H1 (cell line): Measurements from ENCODE around the gene RASEF. TPM values are rescaled to one million over a fixed set of nuclear protein-coding genes. Genes with fewer than 3 reads are reported as not detected.

ENCODE experiments used
- CTCF ChIA-PET: fragments of 300-600 bp; sonication (Branson Sonifier 250); formaldehyde crosslinking; loops from one replicate; lab custom pipeline; 2021; ENCODE audit not compliant: partially characterized antibody; lab: Charles Lee
- POLR2A ChIA-PET: fragments of 300-600 bp; sonication (Branson Sonifier 250); formaldehyde crosslinking; loops from one replicate; lab custom pipeline; 2021; ENCODE audit warnings: inconsistent platforms; ENCODE audit not compliant: partially characterized antibody; lab: Charles Lee
- DNase-seq, 2 experiments: peaks; one replicate each; pipeline versions ENCODE4 v3.0.0 to v3.0.0-alpha.2; 2010 to 2022; ENCODE audit warnings: low spot score in 2 of 2, low read depth in 1 of 2, mixed read lengths in 1 of 2
- FAIRE-seq: peaks from 2 replicates; lab custom pipeline; 2011; peaks lifted over from hg19 to GRCh38; lab: Jason Lieb, UNC
- H2AFZ ChIP-seq: 2 replicates; pipeline ENCODE4 v1.8.1; 2012; ENCODE audit warnings: low read length, inconsistent platforms
- H2AK5ac ChIP-seq: 2 replicates; pipeline ENCODE4 v1.6.1; 2013; ENCODE audit warnings: low read depth, low read length
- H2BK120ac ChIP-seq: replicated peaks from 2 replicates; pipeline ENCODE3; 2013; ENCODE audit warnings: low read depth, low read length, inconsistent platforms
- H2BK12ac ChIP-seq: 2 replicates; pipeline ENCODE4 v1.6.1; 2013; ENCODE audit warnings: low read depth, low read length
- H2BK15ac ChIP-seq: 2 replicates; pipeline ENCODE4 v1.6.1; 2013; ENCODE audit warnings: low read length
- H2BK20ac ChIP-seq: 2 replicates; pipeline ENCODE4 v1.6.1; 2013; ENCODE audit warnings: low read length
- H2BK5ac ChIP-seq: 2 replicates; pipeline ENCODE4 v1.6.1; 2013; ENCODE audit warnings: low read depth, low read length
- H3K14ac ChIP-seq: 2 replicates; pipeline ENCODE4 v1.6.1; 2013; ENCODE audit warnings: inconsistent platforms; ENCODE audit not compliant: insufficient read length
- H3K18ac ChIP-seq: 2 replicates; pipeline ENCODE4 v1.6.1; 2013; ENCODE audit warnings: low read length; ENCODE audit errors: extremely low read depth
- H3K23ac ChIP-seq: 2 replicates; pipeline ENCODE4 v1.6.1; 2013; ENCODE audit warnings: inconsistent platforms; ENCODE audit not compliant: insufficient read length
- H3K23me2 ChIP-seq: 2 replicates; pipeline ENCODE4 v1.6.1; 2013; ENCODE audit warnings: low read depth, low read length
- H3K27ac ChIP-seq: 2 replicates; pipeline ENCODE4 v1.6.1; 2011; ENCODE audit warnings: low read depth, low read length, inconsistent platforms
- H3K27me3 ChIP-seq, 4 experiments: replicated peaks in 1 of 4; 1 replicate in 1 of 4; 2 replicates in 3 of 4; pipeline versions ENCODE4 v1.6.1 to v1.8.1; 2011 to 2013; ENCODE audit warnings: low read length in 3 of 4, mild to moderate bottlenecking in 3 of 4, inconsistent platforms in 2 of 4, mixed read lengths in 2 of 4, moderate library complexity in 1 of 4; ENCODE audit not compliant: control insufficient read depth in 3 of 4, insufficient read depth in 3 of 4; ENCODE audit errors: extremely low read depth in 1 of 4
- H3K36me3 ChIP-seq, 4 experiments: 2 replicates each; pipeline versions ENCODE4 v1.6.1 to v1.8.1; 2011 to 2013; ENCODE audit warnings: mild to moderate bottlenecking in 4 of 4, low read length in 3 of 4, moderate library complexity in 2 of 4, control low read depth in 1 of 4, inconsistent platforms in 1 of 4; ENCODE audit not compliant: insufficient read depth in 4 of 4, control insufficient read depth in 2 of 4
- H3K4ac ChIP-seq: replicated peaks from 2 replicates; pipeline ENCODE3; 2013; ENCODE audit warnings: low read length, low read depth, mixed read lengths, inconsistent platforms; ENCODE audit not compliant: insufficient read length
- H3K4me1 ChIP-seq, 4 experiments: replicated peaks in 1 of 4; 1 replicate in 1 of 4; 2 replicates in 3 of 4; pipeline versions ENCODE4 v1.6.1 to v1.8.1; 2011 to 2013; ENCODE audit warnings: low read length in 3 of 4, inconsistent platforms in 2 of 4, mixed read lengths in 1 of 4; ENCODE audit not compliant: insufficient read depth in 4 of 4, control insufficient read depth in 3 of 4
- H3K4me2 ChIP-seq, 2 experiments: 2 replicates each; pipeline versions ENCODE4 v1.6.1 to v1.8.1; 2011 to 2013; ENCODE audit warnings: low read depth in 2 of 2, low read length in 2 of 2, control low read depth in 1 of 2, inconsistent platforms in 1 of 2, mild to moderate bottlenecking in 1 of 2; ENCODE audit not compliant: insufficient read depth in 1 of 2
- H3K4me3 ChIP-seq, 4 experiments: fragments of 200-600, 300-600 bp in 1 of 4; sonication (generic), shearing (Covaris generic), sonication (Bioruptor Twin) in 1 of 4; 2 replicates each; pipeline versions ENCODE4 v1.5.1 to v1.8.1; 2011 to 2016; ENCODE audit warnings: low read length in 4 of 4, low read depth in 3 of 4, control low read depth in 2 of 4, inconsistent platforms in 2 of 4, mild to moderate bottlenecking in 2 of 4, mixed read lengths in 1 of 4, moderate library complexity in 1 of 4; ENCODE audit not compliant: insufficient read depth in 2 of 4; ENCODE audit errors: extremely low read depth in 1 of 4
- H3K56ac ChIP-seq: replicated peaks from 2 replicates; pipeline ENCODE3; 2013; ENCODE audit warnings: low read depth, mild to moderate bottlenecking, mixed read lengths, low read length, inconsistent platforms; ENCODE audit not compliant: insufficient read length
- H3K79me1 ChIP-seq: 2 replicates; pipeline ENCODE4 v1.6.1; 2013; ENCODE audit warnings: low read depth, low read length, control low read depth
- H3K79me2 ChIP-seq, 2 experiments: 2 replicates each; pipeline versions ENCODE4 v1.6.1 to v1.8.1; 2012 to 2013; ENCODE audit warnings: low read length in 2 of 2, mild to moderate bottlenecking in 2 of 2, inconsistent platforms in 1 of 2; ENCODE audit not compliant: insufficient read depth in 2 of 2, control insufficient read depth in 1 of 2
- H3K9ac ChIP-seq, 4 experiments: replicated peaks in 1 of 4; 1 replicate in 1 of 4; 2 replicates in 3 of 4; pipeline versions ENCODE4 v1.6.1 to v1.8.1; 2011 to 2013; ENCODE audit warnings: low read depth in 3 of 4, low read length in 3 of 4, control low read depth in 2 of 4, mild to moderate bottlenecking in 2 of 4, moderate library complexity in 2 of 4, inconsistent platforms in 1 of 4; ENCODE audit errors: extremely low read depth in 1 of 4
- H3K9me3 ChIP-seq, 2 experiments: 2 replicates each; pipeline versions ENCODE4 v1.6.1 to v1.8.1; 2012 to 2013; ENCODE audit warnings: mild to moderate bottlenecking in 2 of 2, moderate library complexity in 2 of 2, control low read depth in 1 of 2, inconsistent platforms in 1 of 2, low read depth in 1 of 2, low read length in 1 of 2, mixed read lengths in 1 of 2; ENCODE audit not compliant: insufficient read depth in 2 of 2
- H4K20me1 ChIP-seq, 2 experiments: replicated peaks in 1 of 2; 2 replicates each; pipeline versions ENCODE3 to v1.8.1; 2011 to 2013; ENCODE audit warnings: inconsistent platforms in 2 of 2, low read length in 2 of 2, mild to moderate bottlenecking in 1 of 2; ENCODE audit not compliant: insufficient read depth in 2 of 2, control insufficient read depth in 1 of 2
- H4K5ac ChIP-seq: 2 replicates; pipeline ENCODE4 v1.6.1; 2013; ENCODE audit warnings: low read length, low read depth, mixed read lengths, inconsistent platforms; ENCODE audit not compliant: insufficient read length
- H4K8ac ChIP-seq: 2 replicates; pipeline ENCODE4 v1.8.0; 2013; ENCODE audit warnings: mild to moderate bottlenecking, moderate library complexity, low read length, inconsistent platforms; ENCODE audit not compliant: insufficient read depth; ENCODE audit errors: extremely low read depth
- H4K91ac ChIP-seq: replicated peaks from 2 replicates; pipeline ENCODE3; 2013; ENCODE audit warnings: low read length, mixed read lengths, inconsistent platforms; ENCODE audit not compliant: insufficient read length
- BRCA1 ChIP-seq: IDR thresholded peaks from 2 replicates; pipeline ENCODE4 v1.6.1; 2012; ENCODE audit warnings: low read depth, low read length, improper control_type of control experiment
- WGBS, 2 experiments: shearing (Covaris generic) in 1 of 2; methylation state at CpG; one replicate each; pipeline versions ENCODE4 v1.1.6 to v1.1.7; 2013 to 2015; ENCODE audit warnings: low lambda C conversion rate in 2 of 2, mixed read lengths in 2 of 2, inconsistent platforms in 1 of 2, low coverage in 1 of 2, missing lambda C conversion rate in 1 of 2; ENCODE audit not compliant: insufficient replicate concordance in 2 of 2, insufficient coverage in 1 of 2, insufficient read length in 1 of 2; ENCODE audit errors: extremely low coverage in 1 of 2, missing lambda C conversion rate in 1 of 2; 5-methylcytosine and 5-hydroxymethylcytosine counted together
- polyA plus RNA-seq, 7 experiments: library from polyadenylated mRNA; depleted of rRNA in 3 of 7; stranded (reverse) in 5 of 7; unstranded in 2 of 7; fragments of >200 nt in 5 of 7; fragments of 200-250 nt in 2 of 7; gene quantifications; 1 replicate in 5 of 7; 2 replicates in 1 of 7; 4 replicates in 1 of 7; pipeline versions ENCODE4 v1.2.1 to v1.2.3, GENCODE V29; 2011 to 2013; ENCODE audit warnings: missing spikeins in 2 of 7, mixed read lengths in 2 of 7
- total RNA-seq: library from RNA; stranded (reverse); fragmentation: NEBNext Ultra II Directional; extraction: Animal tissue kit (Norgen Biotek cat#: 25700); gene quantifications from 2 replicates; pipeline ENCODE4 v1.2.1, GENCODE V29; 2021

The RASEF gene
- total and polyA plus RNA-seq, 2 of the 8 experiments (the other 6 are each of a cell fraction or from before 2014, with no cell fraction given), result 1.1 to 4.6 TPM

GRCh38 chr9:82970359-82970758 is 92.6 kb downstream of the RASEF start:
- no peak overlapping the region for H3K4me2 ChIP-seq
- peaks cover 0 to 2% of the 10 kb centered on the region in 2 experiments; a peak in 1 of 4 replicates for H3K9me3 ChIP-seq
- H3K4me1 ChIP-seq, result no peaks in the 10 kb centered on the region
- WGBS, 2 experiments, result 96% methylated on average over 3 of the region's 3 CpGs; no CpG with 5 or more reads in 1 of the 2 experiments
- no peak overlapping the region for H2BK12ac ChIP-seq
- no peaks in the 10 kb centered on the region; a peak in 1 of 8 replicates for H3K36me3 ChIP-seq
- no peak overlapping the region for H2AK5ac ChIP-seq
- no peak overlapping the region for H4K91ac ChIP-seq
- no peaks in the 10 kb centered on the region; the same call in 1 of the 2 replicates for H3K23me2 ChIP-seq
- H4K8ac ChIP-seq, result no peak overlapping the region
- no peak overlapping the region for H2BK120ac ChIP-seq
- no peak overlapping the region for H4K5ac ChIP-seq
- H3K23ac ChIP-seq, result no peak overlapping the region
- no peak overlapping the region for H3K14ac ChIP-seq
- H2BK20ac ChIP-seq, result no peak overlapping the region
- H3K56ac ChIP-seq, result no peak overlapping the region
- no peak for FAIRE-seq
- H3K4ac ChIP-seq, result no peak overlapping the region
- H3K27me3 ChIP-seq, result no peaks in the 10 kb centered on the region
- no peak overlapping the region for H2AFZ ChIP-seq
- no peaks in the 10 kb centered on the region for H4K20me1 ChIP-seq
- no peaks in the 10 kb centered on the region for H3K79me1 ChIP-seq
- POLR2A ChIA-PET, result no interaction called here
- H2BK15ac ChIP-seq, result no peak overlapping the region
- no peak for DNase-seq
- no peak overlapping the region for H2BK5ac ChIP-seq
- CTCF ChIA-PET, result interaction anchor here (0.8 to 1.8 kb wide), 3 partner anchors 9 to 364 kb away, joined by 3 to 4 read pairs (median 3); no protein-coding TSS in a partner anchor
- H3K18ac ChIP-seq, result no peak overlapping the region
- no peak overlapping the region for H3K4me3 ChIP-seq
- no peak overlapping the region for H3K9ac ChIP-seq
- no peaks in the 10 kb centered on the region for H3K79me2 ChIP-seq
- no peak overlapping the region for H3K27ac ChIP-seq
- no peak for TF ChIP-seq BRCA1
